Stimulated activated CD4-positive, alpha-beta T cell treated with anti-CD3 and anti-CD28 coated beads, TNF-alpha, amount 100 ng/mL, for 4 hours (primary cell): ENCODE measurements around the gene TRPM6.
A peak's percentile ranks its signal among the peaks of the same experiment; 100 is the strongest.
"Not testable (repeated sequence)": the region's sequence is repeated elsewhere in the genome, so short reads cannot be mapped to it uniquely, and the experiment has no call there.

Source experiments
- DNase-seq, 3 experiments: peaks; one replicate each; pipeline ENCODE4 v3.0.0-alpha.2; 2020; ENCODE audit warnings: low read depth in 3 of 3

Gene TRPM6

DNA sequence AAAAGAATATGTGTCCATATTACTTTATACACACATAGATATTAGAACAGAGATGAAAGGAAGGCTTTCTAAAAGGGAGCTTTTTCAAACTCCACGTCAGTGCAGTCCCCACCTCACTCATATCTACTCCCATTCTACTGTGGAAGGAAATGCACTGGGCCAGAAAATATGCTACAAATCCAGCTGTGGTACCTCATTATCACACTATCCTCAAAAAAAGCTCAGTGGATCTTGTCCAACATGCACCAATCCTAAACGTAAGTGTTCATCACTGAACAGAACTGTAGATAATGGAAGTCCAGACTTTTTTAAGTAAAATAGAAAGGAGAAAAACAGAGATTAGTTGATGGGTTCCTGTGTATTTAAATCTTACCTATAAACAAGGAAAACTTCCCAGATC is 27.9 kb downstream of the TRPM6 start:
- no peak for DNase-seq

DNA sequence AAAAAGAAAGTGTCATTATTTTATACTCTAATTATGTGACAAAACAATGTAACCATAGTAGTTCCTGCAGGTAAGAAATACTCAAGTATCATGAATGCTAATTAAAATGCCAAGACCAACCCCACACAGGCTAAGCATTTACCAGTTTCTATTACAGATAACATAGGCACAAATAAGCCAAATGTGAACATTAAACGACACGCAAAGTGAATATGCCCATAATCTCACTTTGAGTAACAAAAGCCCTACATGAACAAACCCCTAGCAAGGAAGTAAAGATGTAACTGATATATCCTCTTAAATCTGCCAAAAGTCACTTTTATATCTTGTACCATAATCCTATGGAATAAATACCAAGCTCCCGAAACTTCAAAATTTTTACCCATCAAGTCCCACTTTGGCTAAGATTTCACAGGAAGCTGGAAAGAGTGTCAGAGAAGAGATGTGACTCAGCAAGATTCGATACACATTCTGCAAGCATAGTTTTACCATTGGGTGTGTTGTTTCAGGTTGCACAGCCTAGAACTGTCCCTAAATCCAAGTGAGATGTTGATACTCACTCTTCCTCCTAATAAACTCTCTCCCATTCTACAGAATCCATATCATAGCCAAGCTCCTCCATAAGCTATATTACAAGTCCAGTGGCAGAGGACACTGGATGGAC is 28.8 kb downstream of the TRPM6 start:
- DNase-seq, result no peak

DNA sequence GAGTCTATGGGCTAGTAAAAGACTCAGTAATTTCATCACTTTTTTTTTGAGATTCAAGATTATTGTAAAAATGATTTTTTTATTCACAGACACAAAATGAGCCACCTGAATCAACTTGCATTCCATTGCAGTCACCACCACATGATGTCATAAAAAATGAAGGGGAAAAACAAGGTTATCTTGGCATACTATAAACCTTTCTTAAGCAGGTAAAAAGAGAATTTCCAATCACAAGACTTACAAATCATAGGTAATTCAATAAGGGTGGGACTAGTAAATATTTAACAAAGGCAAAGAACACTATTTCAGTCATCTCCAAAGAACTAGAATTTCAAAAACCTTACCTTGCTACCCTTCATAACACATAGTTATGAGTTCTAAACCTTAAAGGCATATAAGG is 30.7 kb downstream of the TRPM6 start:
- DNase-seq, result no peak

DNA sequence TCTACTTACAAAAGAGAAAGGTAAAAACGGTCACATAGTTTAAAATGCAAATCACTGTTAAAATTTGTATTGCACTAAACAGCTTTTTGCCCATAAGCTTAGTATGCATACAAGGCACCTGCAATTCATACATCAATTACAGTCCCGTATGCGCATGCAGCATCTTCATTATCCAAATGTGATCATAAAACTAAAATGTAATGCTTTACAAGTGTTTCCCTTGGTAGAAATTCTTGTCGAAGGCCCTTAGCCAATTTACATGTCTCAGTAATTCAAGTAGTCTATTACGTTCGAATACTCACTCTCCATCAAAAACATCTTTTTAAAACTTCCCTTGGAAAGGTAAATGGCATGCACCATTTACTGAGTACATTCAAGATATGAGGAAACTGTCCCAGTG is 32.6 kb downstream of the TRPM6 start:
- DNase-seq, result no peak

DNA sequence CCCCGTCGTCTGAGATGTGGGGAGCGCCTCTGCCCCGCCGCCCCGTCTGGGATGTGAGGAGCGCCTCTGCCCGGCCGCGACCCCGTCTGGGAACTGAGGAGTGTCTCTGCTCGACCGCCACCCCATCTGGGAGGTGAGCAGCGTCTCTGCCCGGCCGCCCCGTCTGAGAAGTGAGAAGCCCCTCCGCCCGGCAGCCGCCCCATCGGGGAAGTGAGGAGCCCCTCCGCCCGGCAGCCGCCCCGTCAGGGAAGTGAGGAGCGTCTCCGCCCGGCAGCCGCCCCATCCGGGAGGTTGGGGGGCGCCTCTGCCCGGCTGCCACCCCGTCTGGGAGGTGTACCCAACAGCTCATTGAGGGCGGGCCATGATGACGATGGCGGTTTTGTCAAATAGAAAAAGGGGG is 34.7 kb downstream of the TRPM6 start:
- not testable (repeated sequence) for DNase-seq

DNA sequence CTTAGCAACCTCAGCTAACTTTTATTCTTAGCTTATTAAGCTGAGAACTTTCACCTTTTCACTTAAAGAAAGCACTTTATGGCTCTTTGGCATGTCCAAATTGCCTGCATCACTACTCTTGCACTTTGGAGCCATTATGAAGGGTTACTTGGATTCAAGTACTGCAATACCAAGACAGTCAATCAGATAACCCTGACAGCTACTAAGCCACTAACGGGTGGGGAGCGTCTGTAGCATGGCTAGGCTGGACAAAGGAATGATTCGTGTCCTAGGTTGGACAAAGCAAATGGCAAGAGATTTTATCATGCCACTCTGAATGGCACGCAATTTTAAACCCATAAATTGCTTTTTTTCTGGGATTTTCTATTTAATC is 39.6 kb downstream of the TRPM6 start:
- no peak for DNase-seq

DNA sequence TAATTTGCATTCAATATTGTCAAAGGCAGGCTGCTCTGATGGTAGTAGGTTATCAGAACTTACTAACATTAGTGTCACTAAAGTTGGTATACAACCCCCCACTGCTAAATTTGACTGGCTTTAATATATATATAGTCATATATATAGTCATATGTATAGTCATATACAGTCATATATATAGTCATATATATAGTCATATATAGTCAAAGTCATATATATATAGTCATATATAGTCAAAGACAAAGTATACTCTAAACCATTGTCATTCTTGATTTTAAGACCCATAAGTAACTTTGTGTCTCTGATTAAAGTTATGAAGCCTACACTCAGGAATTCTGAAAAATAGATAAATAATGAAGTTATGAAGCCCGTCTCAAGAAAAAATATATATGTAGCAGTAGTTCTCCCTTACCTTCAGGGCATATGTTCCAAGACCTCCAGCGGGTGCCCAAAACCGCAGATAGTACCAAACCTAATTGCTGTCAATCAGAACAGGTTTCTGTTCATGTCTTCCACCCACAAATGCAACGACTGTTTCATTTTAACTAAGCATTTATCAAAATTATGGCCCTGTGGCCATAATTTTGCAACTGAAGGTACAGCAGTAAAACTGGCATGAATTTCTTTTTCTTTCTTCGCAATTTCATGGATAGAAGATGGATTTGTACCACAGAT is 40.1 kb downstream of the TRPM6 start:
- DNase-seq, result no peak

DNA sequence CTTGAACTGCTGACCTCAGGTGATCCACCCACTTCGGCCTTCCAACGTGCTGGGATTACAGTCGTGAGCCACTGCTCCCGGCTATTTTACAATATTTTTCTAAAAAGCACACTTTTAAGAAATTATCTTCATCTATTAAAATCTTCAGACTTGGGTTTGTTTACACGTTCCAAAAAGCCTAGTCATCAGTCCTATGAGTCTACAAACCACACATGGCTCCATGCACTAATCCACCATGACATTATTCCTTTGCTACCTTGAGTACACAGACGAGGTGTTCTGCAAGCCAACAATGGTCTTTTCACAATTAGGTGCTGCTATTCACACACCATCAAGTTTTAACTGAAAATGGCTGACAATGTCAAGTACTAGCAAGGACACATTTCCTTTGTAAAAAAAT is 41.0 kb downstream of the TRPM6 start:
- no peak for DNase-seq

DNA sequence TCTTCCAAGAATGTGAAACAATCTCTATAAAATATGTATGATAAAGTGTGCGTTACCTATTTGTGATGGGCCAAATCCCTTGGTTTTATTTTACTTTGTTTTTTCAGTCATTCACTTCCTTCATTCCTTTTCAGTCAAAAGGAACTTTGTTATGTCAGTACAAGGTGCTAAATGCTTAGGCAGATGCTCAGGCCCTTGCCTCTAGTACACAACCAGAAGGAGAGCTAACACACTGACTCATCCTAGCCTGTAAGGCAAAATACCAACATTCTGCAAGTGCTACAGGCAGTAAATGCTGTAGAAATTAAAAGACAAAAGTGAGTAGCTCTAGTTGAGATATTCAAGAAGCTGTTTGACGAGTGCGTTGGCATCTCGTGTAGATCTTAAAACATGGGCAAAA is 49.4 kb downstream of the TRPM6 start:
- DNase-seq, result no peak

DNA sequence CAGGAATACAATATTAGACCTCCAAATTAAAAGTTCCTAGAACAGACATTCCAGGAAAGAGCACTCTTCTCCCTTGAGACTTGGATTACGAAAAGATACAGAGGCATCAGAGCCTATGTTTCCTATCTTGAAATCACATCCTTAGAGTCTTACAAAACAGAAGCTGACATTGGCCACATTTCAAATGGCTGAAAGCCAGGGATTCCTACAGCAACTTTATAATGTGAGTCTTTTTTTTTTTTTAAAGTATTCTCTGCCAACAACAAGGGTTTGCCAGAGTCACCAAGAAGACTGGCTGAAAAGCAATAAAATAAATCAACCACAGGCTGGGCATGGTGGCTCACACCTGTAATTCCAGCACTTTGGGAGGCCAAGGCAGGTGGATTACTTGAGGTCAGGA is 63.1 kb downstream of the TRPM6 start:
- DNase-seq, result no peak

DNA sequence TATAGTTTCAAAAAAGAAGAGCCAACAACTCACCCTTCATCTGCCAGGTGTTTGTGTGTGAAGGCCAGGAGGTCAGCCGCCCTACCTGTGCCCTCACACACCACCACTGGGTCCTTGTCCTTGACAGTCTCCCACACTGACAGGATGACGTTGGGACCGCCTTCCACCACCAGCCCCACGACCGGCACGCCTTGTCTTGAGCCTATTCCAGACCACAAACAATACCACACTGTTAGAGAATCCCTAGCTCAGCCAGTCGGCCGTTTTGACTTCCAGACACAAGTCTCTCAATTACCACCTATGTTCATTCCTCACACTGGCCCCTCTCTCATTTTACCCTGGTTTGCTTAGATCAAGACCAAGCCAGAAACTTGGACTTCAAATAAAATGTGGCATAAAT is 66.1 kb downstream of the TRPM6 start:
- DNase-seq, result no peak

DNA sequence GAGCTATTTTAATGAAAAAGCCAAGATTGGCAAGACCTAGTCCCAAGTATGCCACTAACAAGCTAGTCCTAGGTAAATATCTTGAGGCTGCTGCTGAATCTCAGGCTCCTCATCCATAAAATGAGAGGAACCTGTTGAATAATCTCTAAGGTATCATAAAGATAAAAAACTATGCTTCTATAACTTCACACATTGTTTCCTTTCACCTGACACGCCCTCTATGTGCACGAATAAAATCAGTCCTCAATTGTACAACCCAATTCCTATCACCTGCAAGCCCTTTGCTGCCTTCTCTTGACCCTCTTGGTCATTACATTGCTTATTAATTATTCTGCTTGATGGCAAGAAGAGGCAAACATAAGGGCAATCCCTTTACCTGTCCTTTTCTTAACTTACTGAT is 69.9 kb downstream of the TRPM6 start:
- DNase-seq, result no peak

DNA sequence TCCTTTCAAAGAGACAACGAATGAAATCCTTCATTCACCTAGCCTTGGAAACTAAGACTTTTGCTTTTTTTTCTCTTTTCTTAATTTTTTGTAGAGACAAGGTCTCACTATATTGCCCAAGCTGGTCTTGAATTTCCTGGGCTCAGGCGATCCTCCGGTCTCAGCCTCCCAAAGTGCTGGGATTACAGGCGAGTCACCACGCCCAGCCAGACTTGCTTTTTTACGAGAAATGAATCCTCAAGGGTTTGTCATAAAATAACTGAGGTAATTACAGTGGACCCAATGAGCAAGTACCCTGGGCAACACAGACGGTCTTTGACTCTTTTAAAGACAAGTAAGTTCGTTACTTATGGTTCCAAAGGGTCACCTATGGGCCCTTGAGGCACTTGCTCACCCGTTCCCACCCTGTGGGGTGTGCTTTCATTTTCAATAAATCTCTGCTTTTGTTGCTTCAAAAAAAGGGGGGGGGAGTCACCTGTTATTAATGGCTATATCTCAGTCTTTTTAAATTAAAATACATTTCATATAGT is 70.4 kb downstream of the TRPM6 start:
- DNase-seq, result no peak

DNA sequence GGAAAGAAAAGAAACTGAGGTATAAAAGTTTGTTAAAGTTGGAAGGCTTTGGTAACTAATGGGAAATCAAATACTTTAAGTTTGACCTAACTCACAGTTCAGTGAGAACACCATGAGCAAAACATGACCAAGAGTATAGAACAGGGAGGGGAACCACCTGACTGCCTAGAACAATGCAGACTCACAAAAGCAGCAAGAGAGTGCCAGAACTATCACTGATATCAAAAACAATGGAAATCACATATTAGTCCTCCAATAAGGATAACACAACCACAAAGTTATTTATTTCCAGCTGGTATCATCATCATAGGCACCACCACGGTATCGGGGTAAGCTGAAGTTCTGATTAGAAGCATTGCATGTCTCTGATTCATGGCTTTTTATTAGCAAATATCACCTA is 77.5 kb downstream of the TRPM6 start:
- DNase-seq, result no peak

DNA sequence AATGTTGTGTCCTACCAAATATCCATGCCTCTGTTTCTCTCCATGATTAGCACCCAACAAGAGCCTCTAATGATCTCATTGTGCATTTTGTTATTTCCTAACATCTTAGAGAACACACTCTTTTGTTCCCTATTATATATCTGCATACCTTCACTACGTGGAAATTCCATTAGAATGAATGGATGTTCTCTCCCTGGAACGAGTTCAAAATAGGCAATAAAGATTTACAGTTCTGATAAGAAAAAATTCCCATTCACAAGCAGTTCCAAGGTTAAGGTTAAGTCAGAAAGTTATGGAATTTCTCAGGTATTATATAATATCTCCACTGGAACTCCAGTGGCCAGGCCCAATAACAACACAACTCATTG is 83.7 kb downstream of the TRPM6 start:
- no peak for DNase-seq

DNA sequence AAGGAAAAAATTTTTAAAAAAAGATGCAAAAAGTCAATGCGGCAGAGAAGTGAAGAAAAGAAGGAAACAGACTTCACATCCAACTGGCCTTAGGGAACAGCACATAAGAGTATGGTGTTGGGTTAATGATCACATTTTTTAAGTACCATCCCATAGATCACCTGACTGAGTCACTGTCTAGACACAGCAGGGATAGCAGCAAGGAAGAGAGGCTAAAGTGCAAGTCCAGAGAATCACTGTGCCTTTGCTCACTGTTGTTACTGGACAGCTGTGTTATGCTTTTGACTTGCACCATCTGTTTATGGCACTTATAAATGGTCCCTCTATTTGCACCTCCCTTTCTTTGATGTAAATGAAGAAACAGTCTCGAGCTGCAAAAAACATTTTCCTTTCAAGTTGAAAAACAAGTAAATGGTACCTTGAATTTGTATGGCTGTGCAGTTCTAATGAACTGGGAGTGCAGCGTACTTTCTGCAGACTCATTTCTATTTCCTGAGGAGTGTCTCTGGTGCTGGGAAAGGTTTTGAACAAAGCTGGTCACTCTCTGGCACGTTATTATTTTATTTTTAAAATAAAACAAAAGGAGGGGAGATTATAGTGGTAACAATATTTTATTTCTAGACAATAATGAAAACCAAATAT is 84.2 kb downstream of the TRPM6 start:
- DNase-seq, result no peak

DNA sequence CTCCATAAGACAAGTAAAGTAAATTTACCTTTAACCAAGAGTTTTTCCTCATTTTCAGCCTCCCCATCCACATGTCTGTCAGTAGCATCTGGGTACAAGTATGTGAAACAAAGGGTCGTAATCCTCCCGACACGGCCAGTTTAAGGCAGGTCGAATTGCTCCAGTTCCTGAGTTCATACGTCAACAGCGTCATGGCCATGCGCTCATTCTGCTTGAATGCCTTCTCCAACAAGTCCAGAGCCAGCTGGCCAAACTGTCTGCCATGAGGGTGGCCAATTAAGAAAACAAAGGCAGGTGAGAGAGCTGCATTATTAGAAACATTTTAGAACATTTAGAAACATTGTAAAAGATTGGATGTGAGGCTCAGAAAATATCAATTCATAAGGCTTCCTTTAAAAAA is 87.5 kb downstream of the TRPM6 start:
- no peak for DNase-seq

DNA sequence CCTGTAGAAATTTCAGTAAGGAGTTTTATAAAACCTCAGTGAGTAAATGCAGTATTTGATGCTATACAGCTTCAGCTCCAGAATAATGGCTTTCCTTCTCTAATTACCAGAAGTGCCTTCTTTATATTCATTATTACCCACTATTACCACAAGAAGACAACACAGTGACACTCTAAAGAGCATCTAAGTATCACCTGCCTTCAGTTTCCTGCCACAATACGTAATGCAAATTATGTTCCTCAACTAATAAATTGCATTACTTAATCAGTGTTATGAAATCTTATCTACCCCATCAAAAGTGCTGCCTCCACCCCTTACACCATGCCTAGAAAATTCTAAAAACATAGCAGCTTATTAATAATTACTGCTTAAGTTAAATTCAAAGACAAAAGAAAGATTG is 91.9 kb downstream of the TRPM6 start:
- no peak for DNase-seq

DNA sequence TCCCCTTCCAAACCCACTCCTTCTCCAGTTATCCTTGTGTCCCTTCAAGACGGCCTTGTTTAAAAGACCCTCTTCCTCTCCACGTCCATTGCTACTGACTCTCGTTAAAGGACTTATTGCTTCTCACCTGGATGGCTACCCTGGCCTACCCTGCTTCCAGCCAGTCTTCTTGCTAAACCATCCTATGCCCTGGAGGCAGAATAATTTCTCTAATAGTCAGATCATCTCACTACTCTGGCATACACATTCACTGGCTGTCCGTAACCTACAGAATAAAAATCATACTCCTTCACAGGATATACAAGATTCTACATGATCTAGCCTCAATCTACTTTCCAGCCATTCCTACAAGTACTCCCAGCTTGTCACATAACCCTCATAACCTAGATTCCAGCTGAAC is 92.6 kb downstream of the TRPM6 start:
- DNase-seq, result no peak

DNA sequence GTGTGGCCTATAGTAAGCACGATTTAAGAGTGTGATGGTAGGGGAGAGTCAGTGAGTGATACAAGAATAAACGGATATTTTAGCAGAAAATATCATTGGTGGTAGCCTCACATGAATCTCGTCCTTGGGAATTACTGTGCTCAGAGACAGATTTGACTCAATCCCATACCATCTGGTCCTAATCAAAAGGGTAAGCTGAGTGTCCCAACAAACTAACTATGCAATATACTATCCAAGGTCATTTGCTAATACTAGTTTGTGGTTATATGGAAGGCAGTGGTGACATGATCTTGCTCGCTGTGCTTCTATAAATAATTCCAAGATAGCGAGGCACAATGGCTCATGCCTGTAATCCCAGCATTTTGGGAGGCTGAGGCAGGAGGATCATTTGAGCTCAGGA is 103.2 kb downstream of the TRPM6 start:
- DNase-seq, result no peak

DNA sequence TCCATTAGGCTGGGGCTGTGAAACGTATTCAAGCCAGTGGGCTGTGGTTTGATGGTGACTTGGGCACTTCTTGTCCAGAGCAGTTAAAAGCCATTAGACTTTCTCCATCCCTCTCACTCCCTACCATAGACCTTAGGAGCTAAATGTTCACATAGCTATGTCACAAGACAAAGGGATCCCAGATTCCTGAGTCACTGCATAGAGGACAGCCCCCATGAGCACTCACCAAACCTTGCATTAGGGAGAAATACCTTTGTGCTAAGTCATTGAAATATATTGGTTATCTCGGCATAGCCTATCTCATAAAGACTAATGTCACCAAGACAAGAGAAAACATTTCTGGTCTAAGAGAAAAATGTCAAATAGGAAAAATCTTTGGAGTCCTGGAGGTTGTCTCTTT is 104.3 kb downstream of the TRPM6 start:
- DNase-seq, result no peak

DNA sequence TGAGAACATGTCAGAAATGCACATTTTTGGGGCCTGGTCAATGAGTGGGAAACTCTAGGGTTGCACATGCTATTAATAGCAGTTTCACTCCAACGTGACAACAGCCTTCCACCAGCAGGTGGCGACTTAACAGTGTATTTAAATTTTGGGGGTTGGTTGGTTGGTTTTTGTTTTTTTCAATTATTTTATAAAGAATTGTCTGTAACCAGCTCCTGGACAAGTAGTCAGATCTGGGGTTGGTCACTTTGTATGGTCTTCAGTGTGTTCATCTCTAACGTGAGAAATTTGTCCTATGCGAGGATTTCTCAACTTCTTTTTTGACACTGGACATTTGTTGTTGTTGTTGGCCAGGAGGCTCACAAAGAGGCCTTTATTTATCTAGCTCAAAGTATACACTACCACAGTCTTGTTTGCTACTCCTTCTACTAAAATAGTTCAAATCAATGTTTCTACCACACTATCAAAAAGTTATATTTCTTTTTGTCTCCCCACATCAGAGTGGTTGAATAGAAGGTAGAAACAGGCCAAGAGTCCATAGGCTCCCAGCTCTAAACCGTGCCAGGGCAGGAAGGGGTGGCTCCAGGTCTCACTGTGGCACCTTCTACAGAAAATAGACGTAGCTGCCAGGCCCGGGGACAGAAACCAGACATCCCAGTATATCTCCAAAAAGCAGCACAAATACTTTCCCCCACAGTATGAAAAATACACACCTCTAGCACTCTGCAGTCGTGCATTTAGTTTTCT is 110.4 kb downstream of the TRPM6 start:
- DNase-seq, result peak; percentile 30 to 45 (median 30)

DNA sequence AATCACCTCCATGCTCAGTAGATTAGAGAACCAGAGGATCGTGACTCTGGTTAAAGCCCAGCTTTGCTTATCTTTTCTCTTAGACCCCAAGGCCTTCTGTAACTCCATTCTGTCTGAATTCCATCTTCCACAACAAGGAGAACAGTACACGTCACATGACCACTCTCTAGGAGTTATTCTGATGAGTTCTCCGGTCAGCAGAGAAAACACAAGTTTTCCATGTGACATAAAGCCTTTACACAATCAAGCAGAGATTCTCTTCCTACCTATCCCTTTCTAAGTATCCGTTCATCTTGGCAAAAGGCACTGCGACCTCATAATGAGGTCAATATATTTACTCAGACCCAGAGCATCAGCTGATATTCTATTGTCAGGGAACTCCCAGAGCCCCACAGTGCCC is 112.3 kb downstream of the TRPM6 start:
- no peak for DNase-seq
